Measurements from ENCODE around the gene CDCA3.

Gene CDCA3

GRCh38 chr12:6852651-6853354 is 1.7 kb upstream of the CDCA3 start:
- DNase-seq = peak; percentile 59

- DNase-seq = peak; percentile 99
Observed at GRCh38 chr12:6851921-6852650, 1.0 kb upstream of the CDCA3 start, which contains the start of gene USP5. Gene USP5 (plus strand): TSS chr12:6852150. CDS start chr12:6852180, 30 bp downstream.

GRCh38 chr12:6850796-6851152 is 312 bp downstream of the CDCA3 start:
- DNase-seq = no peak

- DNase-seq = no peak
Observed at GRCh38 chr12:6849976-6850560, 1.0 kb downstream of the CDCA3 start.

- DNase-seq = no peak
Observed at GRCh38 chr12:6849427-6849826, 1.7 kb downstream of the CDCA3 start.

GRCh38 chr12:6847676-6848075 is 3.4 kb downstream of the CDCA3 start:
- DNase-seq = no peak

- no peak for DNase-seq
Observed at GRCh38 chr12:6846316-6846869, 4.7 kb downstream of the CDCA3 start.

GRCh38 chr12:6845395-6845794 is 5.7 kb downstream of the CDCA3 start:
- no peak for DNase-seq

- no peak for DNase-seq
Observed at GRCh38 chr12:6843118-6843902, 7.8 kb downstream of the CDCA3 start.

- no peak for DNase-seq
Observed at GRCh38 chr12:6842075-6842474, 9.0 kb downstream of the CDCA3 start.

- DNase-seq = no peak
Observed at GRCh38 chr12:6840761-6841515, 10.1 kb downstream of the CDCA3 start, which contains the start of gene GNB3. Gene GNB3 (plus strand): TSS chr12:6840925. CDS start chr12:6841288, 363 bp downstream.

- DNase-seq = no peak
Observed at GRCh38 chr12:6840330-6840729, 10.8 kb downstream of the CDCA3 start.

- no peak for DNase-seq
Observed at GRCh38 chr12:6839482-6840201, 11.4 kb downstream of the CDCA3 start.

- no peak for DNase-seq
Observed at GRCh38 chr12:6838854-6839253, 12.2 kb downstream of the CDCA3 start.

- DNase-seq = no peak
Observed at GRCh38 chr12:6837370-6838060, 13.6 kb downstream of the CDCA3 start.

- no peak for DNase-seq
Observed at GRCh38 chr12:6836851-6837250, 14.2 kb downstream of the CDCA3 start.

GRCh38 chr12:6834873-6835272 is 16.2 kb downstream of the CDCA3 start:
- DNase-seq = no peak

GRCh38 chr12:6834254-6834653 is 16.8 kb downstream of the CDCA3 start:
- no peak for DNase-seq

GRCh38 chr12:6833189-6833890 is 17.7 kb downstream of the CDCA3 start:
- DNase-seq = no peak

- no peak for DNase-seq
Observed at GRCh38 chr12:6832125-6832524, 19.0 kb downstream of the CDCA3 start.
